ENCODE results near the gene SULT1A1.
"Not testable (repeated sequence)": the region's sequence is repeated elsewhere in the genome, so short reads cannot be mapped to it uniquely, and the experiment has no call there.

Gene SULT1A1

DNA sequence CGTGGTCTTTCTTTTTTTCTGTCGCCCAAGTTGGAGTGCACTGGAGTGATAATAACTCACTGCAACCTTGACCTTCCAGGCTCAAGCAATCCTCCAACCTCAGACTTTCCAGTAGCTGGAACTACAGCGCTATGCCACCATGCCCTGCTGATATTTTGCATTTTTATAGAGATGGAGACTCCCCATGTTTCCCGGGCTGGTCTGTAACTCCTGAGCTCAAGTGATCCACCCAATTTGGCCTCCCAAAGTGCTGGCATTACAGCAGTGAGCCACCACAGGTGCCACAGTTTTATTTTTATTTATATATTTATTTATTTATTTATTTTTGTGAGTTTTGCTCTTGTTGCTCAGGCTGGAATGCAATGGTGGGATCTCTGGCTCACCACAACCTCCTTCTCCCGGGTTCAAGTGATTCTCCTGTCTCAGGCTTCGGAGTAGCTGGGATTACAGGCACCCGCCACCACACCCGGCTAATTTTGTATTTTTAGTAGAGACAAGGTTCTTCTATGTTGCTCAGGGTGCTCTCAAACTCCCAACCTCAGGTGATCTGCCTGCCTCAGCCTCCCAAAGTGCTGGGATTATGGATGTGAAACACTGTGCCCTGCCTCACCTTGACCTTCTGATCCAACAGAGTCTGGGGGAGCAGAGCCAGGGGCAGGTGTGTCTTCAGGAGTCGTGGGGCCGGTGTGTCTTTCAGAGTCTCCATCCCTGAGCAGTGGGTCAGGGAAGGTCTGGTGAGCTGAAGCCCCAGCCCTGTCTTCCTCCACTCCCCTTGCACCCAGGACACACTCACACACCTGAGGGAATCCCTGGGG lies 2.0 kb downstream of the SULT1A1 start:
- not testable (repeated sequence) for DNase-seq

DNA sequence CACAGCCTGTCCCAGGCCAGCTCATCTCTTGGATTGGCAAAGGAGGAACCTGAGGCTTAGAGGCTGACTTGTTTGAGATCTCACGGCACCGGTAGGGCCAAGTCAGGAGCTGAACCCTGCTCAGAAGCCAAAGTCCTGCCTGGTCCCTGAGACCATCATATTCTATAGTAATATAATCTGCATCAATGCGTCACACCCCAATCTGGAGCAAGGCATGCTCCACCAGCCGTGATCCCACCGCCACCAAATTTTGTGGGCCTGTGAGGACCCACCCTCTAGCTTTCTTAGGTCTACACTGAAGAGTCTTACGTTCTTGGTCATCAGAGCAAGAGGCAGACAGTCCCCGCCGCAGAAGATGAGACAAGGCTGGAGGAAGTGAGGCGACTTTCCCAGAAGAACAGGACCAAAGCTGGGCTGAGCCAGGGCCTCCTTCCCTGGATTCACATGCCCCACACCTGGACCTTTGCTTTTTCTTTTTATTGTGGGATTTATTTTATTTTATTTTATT lies 2.7 kb downstream of the SULT1A1 start:
- DNase-seq = no peak

DNA sequence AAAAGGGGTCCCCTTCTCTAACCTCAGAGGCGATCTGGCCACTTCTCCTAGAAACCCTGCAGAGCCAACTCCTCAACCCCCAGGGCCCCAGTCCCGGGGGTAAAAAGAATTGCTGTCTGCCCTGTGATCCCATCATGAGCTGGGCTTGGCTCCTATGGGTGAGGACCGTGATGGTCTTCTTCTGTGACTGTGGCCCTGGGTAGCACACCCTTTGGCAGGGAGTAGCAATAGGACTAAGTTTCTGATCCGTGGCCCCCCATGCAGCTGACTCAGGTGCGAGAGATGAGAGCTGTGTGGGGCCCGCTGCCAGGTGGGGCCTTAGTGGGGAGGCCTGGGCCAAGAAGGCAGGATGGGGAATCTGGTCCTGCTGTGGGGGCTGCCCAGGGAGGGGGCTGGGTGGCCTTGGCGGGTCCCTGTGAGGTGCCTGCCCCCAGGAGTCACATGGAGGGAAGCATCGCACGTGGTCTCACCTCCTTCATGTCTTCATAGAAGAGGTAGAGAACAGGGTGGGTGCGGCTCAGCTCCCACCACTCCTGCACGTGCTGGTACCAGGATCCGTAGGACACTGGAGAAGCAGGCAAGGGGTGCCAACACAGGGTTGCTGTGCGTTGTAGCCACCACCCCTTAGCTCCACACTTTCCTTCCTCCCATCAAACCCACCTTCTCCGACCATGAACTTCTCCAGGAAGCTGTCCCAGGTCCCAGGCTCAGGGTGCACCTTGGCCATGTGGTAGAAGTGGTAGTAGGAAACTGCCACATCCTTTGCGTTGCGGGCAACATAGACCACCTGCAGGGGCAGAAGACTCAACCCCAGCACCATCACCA lies 3.3 kb downstream of the SULT1A1 start:
- no peak for DNase-seq

DNA sequence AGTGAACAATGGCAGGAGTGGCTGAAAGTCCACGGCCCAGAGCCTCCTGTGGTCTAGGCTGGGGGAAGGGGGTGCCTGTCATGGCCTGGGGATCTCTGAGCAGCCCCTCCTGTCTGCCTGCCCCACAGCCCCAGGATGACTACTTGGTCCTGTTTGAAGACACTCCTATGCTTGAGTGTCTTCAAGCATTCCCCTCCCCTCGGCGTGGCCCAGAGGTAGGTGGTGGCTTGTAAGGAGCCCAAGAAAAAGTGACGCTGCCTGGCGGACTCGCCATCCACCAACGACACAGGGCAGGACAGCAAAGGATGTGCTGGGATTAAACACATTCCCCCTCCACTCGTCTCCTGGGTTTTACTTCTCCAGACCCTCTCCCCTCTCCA lies 5.7 kb downstream of the SULT1A1 start:
- DNase-seq = no peak

DNA sequence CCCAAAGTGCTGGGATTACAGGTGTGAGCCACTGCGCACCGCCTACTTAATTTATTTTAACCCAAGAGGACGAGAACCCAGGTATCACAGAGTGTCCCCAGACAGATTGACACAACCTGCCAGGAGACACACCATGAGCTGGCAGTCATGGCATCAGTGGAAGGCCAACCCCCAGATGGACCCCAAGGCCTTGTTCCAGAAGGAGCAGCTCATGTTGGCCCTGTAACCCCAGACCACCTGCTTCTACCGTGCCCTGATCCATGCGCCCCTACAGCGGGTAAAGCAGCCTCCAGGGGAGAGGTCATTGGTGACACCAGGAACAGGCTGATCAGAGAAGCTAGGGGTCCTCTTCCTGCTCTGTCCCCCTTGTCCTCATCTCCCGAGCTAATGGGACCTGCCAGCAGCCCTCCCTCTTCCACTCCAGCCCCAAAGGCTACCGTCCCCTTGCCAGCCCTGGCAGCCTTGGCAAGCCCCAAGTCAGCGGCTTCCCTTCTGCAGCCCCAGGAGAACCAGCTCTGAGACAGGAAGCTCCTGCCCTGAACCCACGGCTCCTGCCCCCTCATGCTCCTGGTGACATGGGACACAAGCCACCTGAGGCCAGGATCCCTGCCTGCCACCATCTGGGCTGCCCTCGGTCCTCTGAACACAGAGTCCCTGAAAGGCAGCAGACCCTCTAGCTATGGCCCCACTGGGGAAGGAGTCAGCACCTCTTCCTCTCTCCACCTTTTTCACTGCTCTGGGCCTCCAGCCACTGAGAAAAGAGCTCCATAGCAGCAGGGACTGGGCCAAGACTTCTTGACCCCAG lies 6.3 kb downstream of the SULT1A1 start:
- no peak for DNase-seq

DNA sequence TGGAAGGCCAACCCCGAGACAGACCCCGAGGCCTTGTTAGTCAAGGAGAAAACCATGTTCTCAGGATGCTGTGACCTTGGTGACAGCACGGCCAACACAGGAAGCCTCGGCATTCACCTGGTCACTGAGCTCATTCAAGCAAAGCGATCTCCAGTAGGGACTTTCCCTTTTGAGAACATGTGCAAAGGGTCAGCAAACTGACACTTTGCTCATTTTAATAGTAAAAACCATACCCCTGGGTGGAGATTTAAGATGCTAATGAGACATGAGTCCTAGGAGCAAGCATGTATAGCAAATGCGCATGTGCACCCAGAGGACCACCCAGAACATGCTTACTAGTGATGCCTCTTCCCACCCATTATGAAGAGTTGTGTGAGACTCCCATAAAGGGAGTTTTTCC lies 7.3 kb downstream of the SULT1A1 start:
- DNase-seq = no peak

DNA sequence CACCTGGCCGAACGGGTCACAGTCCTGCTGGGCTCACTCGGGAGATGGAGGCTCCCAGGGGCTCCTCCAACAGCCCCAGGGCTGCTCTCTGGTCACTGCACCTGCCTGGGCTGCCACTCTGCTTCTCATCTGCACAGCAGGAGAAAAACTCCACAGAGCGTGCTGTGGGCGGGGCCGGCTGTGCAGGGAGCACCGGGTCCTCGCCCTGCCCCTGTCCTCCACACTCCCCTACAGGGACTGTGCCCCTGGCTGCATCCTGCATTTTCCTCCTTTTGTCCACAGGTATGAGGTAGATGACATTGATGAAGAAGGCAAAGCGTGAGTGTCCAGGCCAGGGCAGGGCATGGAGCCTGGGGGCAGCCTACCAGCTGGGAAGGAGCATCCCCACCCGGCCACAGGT lies 7.8 kb downstream of the SULT1A1 start:
- not testable (repeated sequence) for DNase-seq

DNA sequence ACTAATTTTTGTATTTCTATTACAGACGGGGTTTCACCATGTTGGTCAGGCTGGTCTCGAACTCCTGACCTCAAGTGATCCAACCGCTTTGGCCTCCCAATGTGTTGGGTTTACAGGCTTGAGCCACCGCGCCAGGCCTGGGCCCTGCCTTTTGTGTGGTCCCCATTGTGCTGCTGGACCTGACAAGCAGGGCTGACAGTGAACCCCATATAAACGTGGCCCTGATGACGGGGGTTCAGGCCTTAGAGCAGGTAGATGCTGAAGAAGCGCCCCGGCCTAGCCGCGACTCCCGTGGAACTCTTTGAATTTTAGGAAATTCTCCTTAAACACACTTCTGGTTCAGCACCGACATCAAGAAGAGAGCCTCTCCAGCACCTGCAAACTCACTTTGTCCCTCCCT lies 8.3 kb downstream of the SULT1A1 start:
- not testable (repeated sequence) for DNase-seq

DNA sequence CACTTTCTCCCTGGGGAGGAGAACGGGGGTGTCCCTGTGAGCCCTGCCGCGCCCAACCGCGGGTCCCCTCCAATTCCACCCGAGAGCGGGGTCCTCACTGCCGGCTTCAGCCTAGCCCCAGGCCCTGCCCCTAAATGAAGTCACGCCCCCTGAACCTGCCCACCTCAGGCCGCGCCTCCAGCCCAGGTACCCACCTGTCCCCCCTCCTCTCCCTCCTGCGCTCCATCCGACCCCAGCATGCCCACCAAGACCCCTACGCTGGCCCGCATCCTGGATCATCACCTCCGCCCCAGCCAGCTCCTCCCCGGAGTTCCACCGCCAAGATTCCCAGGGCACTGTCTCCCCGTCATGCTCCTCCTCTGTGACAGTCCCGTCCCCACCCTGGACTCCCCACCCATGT lies 8.9 kb downstream of the SULT1A1 start:
- not testable (repeated sequence) for DNase-seq

DNA sequence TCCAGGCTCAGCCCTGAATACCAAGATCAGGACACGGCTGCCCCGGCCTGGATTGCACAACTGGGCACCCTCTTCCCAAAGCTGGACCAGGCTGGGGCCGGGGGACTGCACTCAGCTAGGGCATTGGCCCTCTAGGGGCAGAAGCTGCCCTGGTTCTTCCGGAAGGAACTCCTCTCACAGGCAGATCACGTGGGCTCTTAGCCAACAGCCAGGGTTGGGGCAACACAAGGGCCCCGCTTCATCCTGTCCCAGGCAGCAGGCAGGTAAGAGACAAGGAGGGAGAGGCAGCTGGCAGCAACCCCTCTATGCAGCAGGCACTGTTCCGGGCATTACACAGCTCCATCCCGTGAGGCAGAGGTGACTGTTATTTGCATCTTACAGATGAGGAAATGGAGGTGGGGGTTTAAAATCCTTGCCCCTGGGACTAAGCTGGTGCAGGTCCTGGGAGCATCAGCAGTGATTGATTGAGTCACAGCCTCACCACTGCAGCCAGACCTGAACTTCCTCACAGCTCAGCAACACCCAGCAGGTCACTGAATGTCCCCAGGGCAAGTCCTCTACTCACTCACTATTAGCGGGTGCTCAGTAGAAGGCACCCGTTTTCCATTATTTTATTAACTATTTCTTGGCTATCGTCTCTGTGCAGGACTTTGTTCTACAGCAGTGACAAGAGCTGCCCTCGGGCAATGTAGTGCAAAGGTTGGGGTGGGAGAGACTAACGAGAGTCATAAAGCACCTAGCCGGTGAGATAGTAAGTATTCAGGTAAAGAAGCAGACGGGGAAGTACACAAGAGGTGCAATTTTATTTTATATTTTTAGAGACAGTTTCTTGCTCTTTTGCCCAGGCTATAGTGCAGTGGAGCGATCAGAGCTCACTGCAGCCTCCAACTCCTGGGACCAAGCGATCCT lies 10.2 kb downstream of the SULT1A1 start:
- not testable (repeated sequence) for DNase-seq

DNA sequence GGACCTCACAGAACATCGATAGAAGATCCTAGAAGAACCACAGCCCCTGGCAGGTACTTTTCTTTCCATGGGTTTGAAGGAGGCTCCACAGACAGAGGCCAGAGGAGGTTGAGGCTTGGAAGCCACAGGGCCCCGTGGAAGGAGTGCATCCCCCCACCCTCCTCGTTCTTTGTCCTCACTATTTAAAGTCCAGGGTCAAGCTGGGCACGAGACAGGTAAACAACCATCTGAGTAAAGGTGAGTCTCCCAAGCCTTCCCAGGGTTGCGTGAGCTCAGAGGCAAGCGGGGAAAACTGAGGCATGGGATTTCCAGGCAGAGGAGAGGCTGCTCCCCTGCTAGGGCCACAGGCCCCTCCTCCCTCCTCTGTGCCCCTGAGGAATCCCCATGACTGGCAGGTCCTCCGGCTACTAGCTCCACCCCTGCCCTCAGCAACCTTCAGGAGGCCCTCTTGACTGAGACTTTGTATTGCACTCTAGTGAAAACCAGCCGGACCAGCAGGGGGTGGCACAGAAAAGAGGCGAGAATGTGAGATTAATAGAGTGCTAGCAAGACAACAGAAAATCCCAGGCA lies 12.1 kb downstream of the SULT1A1 start:
- no peak for DNase-seq

DNA sequence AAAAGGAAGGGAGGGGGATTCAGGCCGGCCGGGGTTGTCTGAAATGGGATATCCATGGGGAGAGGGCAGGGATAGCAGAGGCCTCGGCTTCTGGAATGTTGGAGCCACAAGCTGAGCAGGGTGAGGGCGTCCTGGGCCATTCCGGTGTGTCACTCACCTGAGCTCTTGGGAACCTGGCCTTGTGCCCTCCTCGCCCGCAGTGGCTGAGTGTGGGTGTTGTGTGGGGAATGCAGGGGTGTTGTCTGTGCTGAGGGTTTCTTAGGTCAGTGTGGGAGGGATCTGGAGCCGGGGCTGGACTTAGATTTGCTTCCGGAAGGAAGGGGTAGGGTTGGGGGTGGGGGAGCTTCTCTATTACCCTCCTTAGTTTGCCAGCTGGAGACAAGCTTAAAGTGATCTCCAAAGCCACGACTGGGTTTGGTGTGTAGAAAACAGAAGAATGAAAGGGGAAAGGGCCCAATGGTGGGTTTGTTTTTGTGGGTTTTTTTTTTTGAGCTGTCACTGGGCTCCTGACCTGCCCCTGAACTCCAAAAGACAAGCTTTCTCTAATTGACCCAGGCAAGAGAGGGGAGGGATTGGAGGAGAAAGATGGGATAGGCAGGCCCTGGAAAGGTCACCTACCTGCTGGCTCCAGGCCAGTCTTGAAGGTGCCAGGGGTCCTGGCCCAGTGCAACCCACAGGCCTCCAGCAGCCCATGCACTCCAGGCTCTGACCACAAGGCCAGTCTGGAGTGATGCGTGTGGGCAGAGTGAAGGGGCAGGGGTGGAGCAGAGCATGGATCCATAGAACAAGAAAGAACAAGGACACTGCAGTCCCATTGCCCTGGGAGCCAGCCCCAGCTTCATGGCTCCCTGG lies 12.8 kb downstream of the SULT1A1 start, which contains the start of gene SULT1A2:
SULT1A2 (minus strand) TSS at position 211 of the 852 bp plus-strand sequence. CDS start 1,120 bp downstream, outside the sequence.
- DNase-seq = no peak

DNA sequence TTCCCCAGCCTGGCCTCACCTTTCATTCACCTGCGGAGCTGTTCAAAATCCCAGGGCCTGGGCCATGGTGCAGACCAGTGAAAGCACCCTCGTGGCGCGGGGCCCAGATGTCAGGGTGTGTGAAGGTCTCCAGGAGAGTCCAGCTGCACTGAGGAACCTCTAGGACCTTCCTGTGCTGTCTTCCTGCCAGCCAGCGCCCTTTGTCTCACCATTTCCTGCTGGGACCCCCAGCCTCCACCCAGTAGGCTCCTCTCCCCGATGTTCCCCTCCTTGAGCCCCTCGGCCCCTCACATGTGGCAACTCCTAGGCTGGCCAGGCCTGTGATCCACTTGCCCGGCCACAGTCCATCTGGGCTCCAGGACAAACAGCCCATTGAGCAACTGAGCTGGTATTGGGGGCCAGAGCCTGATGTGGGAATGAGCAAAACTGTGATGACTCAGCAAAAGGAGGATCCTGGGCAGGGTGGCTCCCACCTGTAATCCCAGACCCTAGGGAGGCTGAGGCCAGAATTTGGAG lies 13.7 kb downstream of the SULT1A1 start:
- no peak for DNase-seq

DNA sequence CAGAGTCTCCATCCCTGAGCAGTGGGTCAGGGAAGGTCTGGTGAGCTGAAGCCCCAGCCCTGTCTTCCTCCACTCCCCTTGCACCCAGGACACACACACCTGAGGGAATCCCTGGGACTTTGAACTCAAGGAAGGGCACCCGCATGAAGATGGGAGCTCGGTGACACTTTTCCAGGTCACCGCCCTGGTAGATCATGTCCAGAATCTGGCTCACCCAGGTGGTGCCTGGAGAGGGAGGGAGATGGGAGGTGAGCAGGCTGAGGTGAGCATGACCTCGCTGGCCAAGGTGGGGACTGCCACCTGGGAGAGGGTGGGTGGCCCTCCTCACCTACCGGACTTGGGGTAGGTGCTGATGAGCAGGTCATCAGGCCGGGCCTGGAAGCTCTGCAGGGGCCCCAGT lies 14.4 kb downstream of the SULT1A1 start:
- not testable (repeated sequence) for DNase-seq

DNA sequence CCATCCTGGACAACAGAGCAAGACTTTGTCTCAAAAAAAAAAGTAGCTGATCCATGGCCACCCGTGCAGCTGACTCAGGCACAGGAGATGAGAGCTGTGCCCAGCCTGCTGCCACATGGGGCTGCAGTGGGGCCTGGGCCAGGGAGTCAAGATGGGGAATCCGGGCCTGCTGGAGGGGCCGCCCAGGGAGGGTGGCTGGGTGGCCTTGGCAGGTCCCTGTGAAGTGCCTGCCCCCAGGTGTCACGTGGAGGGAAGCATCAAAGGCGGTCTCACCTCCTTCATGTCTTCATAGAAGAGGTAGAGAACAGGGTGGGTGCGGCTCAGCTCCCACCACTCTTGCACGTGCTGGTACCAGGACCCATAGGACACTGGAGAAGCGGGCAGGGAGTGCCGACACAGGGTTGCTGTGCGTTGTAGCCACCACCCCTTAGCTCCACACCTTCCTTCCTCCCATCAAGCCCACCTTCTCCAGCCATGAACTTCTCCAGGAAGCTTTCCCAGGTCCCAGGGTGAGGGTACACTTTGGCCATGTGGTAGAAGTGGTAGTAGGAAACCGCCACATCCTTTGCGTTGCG lies 16.8 kb downstream of the SULT1A1 start:
- no peak for DNase-seq

DNA sequence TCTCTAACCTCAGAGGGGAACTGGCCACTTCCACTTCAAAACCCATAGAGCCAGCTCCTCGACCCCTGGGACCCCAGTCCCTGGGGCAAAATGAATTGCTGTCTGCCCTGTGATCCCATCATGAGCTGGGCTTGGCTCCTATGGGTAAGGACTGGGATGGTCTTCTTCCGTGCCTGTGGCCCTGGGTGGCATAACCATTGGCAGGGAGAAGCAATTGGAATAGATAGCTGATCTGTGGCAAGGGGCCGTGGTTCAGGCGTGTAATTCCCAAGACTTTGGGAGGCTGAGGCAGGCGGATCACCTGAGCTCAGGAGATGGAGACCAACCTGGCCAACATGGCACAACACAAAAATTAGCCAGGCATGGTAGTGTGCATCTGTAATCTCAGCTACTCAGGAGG lies 17.3 kb downstream of the SULT1A1 start:
- no peak for DNase-seq

DNA sequence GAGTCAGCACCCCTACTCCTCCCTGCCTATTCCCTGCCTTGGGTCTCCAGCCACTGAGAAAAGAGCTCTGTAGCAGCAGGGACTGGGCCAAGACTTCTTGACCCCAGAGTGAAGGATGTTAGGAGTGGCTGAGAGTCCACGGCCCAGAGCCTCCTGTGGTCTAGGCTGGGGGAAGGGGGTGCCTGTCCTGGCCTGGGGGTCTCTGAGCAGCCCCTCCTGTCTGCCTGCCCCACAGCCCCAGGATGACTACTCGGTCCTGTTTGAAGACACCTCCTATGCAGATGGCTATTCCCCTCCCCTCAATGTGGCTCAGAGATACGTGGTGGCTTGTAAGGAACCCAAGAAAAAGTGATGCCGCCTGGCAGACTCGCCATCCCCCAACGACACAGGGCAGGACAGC lies 18.5 kb downstream of the SULT1A1 start:
- DNase-seq = no peak

DNA sequence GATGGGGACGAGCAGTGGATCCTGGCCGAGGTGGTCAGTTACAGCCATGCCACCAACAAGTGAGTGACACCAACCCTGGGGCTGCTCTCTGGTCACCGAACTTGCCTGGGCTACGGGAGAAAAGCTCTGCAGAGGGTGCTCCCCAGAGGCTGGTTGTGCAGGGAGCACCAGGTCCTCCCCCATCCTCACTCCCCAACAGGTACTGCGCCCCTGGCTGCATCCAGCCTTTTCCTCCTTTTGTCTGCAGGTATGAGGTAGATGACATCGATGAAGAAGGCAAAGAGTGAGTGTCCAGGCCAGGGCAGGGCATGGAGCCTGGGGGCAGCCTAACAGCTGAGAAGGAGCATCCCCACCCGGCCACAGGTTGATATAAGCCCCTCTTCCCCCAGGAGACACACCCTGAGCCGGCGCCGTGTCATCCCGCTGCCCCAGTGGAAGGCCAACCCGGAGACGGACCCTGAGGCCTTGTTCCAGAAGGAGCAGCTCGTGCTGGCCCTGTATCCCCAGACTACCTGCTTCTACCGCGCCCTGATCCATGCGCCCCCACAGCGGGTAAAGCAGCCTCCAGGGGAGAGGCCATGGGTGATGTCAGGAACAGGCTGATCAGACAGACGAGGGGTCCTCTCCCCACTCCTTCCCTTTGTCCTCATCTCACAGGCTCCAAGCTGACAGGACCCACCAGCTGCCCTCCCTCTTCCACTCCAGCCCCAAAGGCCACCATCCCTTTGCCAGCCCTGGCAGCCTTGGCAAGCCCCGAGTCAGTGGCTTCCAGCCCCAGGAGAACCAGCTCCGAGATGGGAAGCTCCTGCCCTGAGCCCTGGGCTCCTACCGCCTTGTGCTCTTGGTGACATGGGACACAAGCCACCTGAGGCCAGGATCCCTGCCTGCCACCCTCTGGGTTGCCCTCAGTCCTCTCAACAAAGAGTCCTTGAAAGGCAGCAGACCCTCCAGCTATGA lies 19.2 kb downstream of the SULT1A1 start:
- no peak for DNase-seq

DNA sequence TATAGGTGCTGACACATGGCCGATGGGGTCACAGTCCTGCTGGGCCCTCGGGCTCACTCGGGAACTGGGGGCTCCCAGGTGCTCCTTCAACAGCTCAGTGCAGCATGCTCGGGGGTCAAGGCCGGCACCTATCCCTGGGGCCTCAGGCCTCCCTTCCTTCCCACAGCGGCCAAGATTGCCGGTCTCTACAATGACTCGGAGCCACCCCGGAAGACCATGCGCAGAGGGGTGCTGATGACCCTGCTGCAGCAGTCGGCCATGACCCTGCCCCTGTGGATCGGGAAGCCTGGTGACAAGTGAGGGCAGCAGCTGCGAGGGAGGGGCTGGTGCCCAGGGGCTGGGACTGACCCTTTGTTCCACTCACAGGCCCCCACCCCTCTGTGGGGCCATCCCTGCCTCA lies 19.9 kb downstream of the SULT1A1 start:
- no peak for DNase-seq
